ENCODE measurements around the gene ANTKMT. TPM values are rescaled to one million over a fixed set of nuclear protein-coding genes. Genes with fewer than 3 reads are reported as not detected.

The ANTKMT gene
- total RNA-seq, 4 donors from 2014 or later: 23.5 to 46.2 (median 31.0) TPM

DNA sequence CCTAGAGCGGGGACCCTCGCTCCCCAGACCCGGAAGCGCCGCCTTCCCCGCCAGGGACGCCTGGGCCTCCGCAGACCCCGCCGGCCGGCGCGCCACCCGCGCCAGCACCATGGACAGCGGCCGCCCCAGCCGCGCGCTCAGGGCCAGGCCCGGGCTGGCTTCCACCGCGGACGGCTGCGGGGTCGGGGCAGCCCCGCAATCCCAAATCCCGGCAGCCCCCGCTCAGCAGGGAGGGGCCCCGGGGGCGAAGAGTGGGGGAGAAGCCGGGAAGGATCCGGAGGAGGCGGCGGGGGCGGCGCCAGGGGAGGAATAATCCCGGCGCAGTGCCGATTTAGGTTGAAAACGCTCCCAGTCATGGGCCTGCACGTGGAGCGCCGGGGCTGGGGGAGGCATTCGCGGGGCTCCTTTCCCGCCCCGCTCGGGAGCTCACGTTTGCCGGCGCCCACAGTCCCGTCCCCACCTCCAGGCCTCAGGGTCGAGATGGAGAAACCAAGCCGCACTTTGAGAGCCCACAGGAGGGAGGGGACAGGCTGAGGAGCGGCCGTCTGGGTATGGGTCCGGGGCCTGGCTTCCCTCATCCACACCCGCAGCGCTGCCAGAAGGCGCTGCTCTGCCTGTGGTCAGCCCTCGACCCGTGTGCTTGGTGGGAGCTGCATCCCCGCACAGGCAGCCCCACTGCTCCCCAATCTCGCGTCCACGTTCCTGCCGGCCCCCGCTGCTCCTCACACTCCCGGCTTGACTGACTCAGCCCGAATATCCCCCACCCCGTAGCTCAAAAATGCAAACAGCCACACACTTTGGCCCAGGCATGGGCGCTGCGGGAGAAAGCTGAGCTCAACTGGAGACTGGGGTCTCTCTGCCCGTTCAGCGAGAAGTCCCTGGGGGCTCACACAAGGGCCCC, 20.0 kb upstream of the ANTKMT start:
- Histone ChIP-seq H3K9me3 (no peaks in the 10 kb centered on the region), H3K27me3 (peaks cover 100% of the 10 kb centered on the region), H3K4me3 (no peak overlapping the region), H3K27ac (no peak overlapping the region), H3K4me1 (peaks cover 0 to 24% (median 3%) of the 10 kb centered on the region in 3 donors), H3K36me3 (no peaks in the 10 kb centered on the region)
- ATAC-seq: peak; percentile 67
- no CpG with 5 or more reads among the region's 76 CpGs for WGBS, 2 donors (ENCODE audit: low coverage in 1 of 2)
- TF ChIP-seq, protein P1, sequence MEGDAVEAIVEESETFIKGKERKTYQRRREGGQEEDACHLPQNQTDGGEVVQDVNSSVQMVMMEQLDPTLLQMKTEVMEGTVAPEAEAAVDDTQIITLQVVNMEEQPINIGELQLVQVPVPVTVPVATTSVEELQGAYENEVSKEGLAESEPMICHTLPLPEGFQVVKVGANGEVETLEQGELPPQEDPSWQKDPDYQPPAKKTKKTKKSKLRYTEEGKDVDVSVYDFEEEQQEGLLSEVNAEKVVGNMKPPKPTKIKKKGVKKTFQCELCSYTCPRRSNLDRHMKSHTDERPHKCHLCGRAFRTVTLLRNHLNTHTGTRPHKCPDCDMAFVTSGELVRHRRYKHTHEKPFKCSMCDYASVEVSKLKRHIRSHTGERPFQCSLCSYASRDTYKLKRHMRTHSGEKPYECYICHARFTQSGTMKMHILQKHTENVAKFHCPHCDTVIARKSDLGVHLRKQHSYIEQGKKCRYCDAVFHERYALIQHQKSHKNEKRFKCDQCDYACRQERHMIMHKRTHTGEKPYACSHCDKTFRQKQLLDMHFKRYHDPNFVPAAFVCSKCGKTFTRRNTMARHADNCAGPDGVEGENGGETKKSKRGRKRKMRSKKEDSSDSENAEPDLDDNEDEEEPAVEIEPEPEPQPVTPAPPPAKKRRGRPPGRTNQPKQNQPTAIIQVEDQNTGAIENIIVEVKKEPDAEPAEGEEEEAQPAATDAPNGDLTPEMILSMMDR (IDR thresholded peaks at IDR 0.05): no peak
- TF ChIP-seq POLR2A (IDR thresholded peaks at IDR 0.05) (no peak), POLR2AphosphoS5 (IDR thresholded peaks at IDR 0.05) (no peak), EP300 (IDR thresholded peaks at IDR 0.05) (no peak)

DNA sequence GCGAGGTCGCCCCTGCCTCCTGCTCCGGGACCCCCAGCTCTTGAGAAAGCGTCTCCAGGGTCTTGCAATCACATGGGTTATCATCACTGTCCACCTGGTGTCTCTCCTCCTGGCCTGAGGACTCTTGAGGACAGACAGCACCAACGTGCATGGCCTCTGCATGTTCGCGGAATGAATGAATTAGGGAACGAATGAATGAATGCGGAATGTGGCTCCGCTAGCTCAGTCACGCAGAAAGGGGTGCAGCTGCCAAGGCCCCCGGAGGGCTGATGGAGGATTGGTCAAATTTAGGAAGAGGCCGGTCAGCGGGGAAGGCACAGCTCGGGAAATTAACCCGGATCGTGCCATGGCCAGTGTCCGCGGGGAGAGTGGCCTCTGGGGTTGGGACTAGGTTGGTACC, 18.6 kb upstream of the ANTKMT start:
- ATAC-seq: no peak
- H3K27ac ChIP-seq: no peak overlapping the region
- H3K9me3 ChIP-seq: no peaks in the 10 kb centered on the region
- H3K4me1 ChIP-seq: peaks cover 0 to 32% (median 7%) of the 10 kb centered on the region in 3 donors
- TF ChIP-seq POLR2A (IDR thresholded peaks at IDR 0.05) (no peak), POLR2AphosphoS5 (IDR thresholded peaks at IDR 0.05) (no peak), EP300 (IDR thresholded peaks at IDR 0.05) (no peak)
- TF ChIP-seq, protein P1 (IDR thresholded peaks at IDR 0.05): no peak
- H3K36me3 ChIP-seq: no peaks in the 10 kb centered on the region
- WGBS, 2 donors (ENCODE audit: low coverage in 1 of 2): 84 to 88% methylated on average over 6 to 11 of the region's 19 CpGs
- H3K27me3 ChIP-seq: peaks cover 100% of the 10 kb centered on the region
- H3K4me3 ChIP-seq: no peak overlapping the region

DNA sequence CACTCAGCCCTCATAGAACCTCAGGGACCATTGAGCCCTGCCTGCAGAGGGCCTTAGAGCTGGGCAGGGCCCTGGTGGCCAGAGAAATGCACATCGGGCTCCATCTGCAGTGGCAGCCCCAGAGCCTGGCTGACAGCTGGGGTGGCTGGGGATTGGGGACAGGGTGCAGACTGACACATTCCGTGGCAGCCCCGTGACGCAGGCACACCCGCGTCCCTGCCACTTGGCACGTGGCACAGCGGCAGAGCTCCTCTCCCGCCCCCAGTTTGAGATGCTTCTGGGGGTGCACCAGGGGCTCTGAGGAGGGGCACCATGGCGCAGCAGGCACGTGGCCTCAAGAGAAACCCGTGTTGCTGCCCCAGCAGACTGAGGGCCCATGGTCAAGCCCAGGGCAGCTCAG, 17.5 kb upstream of the ANTKMT start:
- Histone ChIP-seq H3K27ac (no peak overlapping the region), H3K9me3 (no peaks in the 10 kb centered on the region), H3K4me3 (no peak overlapping the region), H3K27me3 (peaks cover 100% of the 10 kb centered on the region), H3K4me1 (peaks cover 0 to 32% (median 7%) of the 10 kb centered on the region in 3 donors), H3K36me3 (no peaks in the 10 kb centered on the region)
- 100% methylated on average over 1 of the region's 12 CpGs; no CpG with 5 or more reads in 1 of the 2 donors for WGBS, 2 donors (ENCODE audit: low coverage in 1 of 2)
- no peak for ATAC-seq
- no peak for TF ChIP-seq POLR2A (IDR thresholded peaks at IDR 0.05)
- no peak for TF ChIP-seq EP300 (IDR thresholded peaks at IDR 0.05)
- TF ChIP-seq POLR2AphosphoS5 (IDR thresholded peaks at IDR 0.05): no peak
- TF ChIP-seq, protein P1 (IDR thresholded peaks at IDR 0.05): no peak

DNA sequence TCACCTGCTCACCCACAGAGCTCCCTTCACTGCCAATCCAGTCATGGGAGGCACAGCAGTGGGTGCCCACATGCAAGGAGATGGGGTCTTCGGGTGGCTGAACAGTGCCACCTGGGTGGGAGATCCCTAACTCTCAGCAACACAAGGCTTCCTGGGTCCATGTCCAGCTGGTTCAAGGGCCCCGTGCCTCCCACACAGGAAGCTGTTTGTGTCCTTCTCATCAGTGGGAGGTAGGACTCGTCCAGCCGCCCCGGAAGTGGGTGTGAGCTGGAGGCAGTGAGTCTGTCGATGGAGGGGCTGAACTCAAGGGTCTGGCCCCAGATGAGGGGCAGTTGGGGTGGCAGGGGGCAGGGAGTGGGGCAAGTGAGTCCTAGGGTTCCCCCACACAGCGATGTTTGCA, 16.9 kb upstream of the ANTKMT start:
- H3K36me3 ChIP-seq: no peaks in the 10 kb centered on the region
- no peak overlapping the region for H3K27ac ChIP-seq
- H3K4me1 ChIP-seq: peaks cover 0 to 32% (median 7%) of the 10 kb centered on the region in 3 donors
- no CpG with 5 or more reads among the region's 7 CpGs for WGBS, 2 donors (ENCODE audit: low coverage in 1 of 2)
- H3K27me3 ChIP-seq: peaks cover 100% of the 10 kb centered on the region
- TF ChIP-seq POLR2AphosphoS5 (IDR thresholded peaks at IDR 0.05): no peak
- no peak for TF ChIP-seq POLR2A (IDR thresholded peaks at IDR 0.05)
- no peak for TF ChIP-seq EP300 (IDR thresholded peaks at IDR 0.05)
- TF ChIP-seq, protein P1 (IDR thresholded peaks at IDR 0.05): no peak
- ATAC-seq: no peak
- H3K9me3 ChIP-seq: no peaks in the 10 kb centered on the region
- H3K4me3 ChIP-seq: no peak overlapping the region

All from gastroesophageal sphincter (tissue), 4 donors.